Lower leg skin (tissue), 4 donors: ENCODE results near the gene ADRB1. TPM values are rescaled to one million over a fixed set of nuclear protein-coding genes. Genes with fewer than 3 reads are reported as not detected.

ENCODE experiments used
- DNase-seq, 2 donors: peaks; one replicate each; pipeline ENCODE4 v3.0.0-alpha.2; 2019; ENCODE audit warnings: low spot score in 2 of 2
- H3K4me3 ChIP-seq: fragments of 200-600 bp; sonication (generic); 2 replicates; pipeline ENCODE4 v1.5.1; 2017; ENCODE audit warnings: mild to moderate bottlenecking, low read depth; ENCODE audit not compliant: poor library complexity, severe bottlenecking
- CTCF ChIP-seq, 3 donors: fragments of 450-650 bp; IDR thresholded peaks; one replicate each; pipeline ENCODE4 v1.5.1; 2016; ENCODE audit warnings: antibody characterized with exemption in 3 of 3, mild to moderate bottlenecking in 3 of 3, moderate library complexity in 2 of 3
- POLR2A ChIP-seq, 2 donors: fragments of 450-650 bp; IDR thresholded peaks; one replicate each; pipeline ENCODE4 v1.6.1; 2016 to 2017; ENCODE audit warnings: antibody characterized with exemption in 2 of 2, mild to moderate bottlenecking in 1 of 2, moderate library complexity in 1 of 2
- WGBS, 2 donors: methylation state at CpG; one replicate each; pipeline ENCODE4 v1.1.5; 2018; 5-methylcytosine and 5-hydroxymethylcytosine counted together
- intact Hi-C: fragments of 100-400 bp; cut with DNase I; formaldehyde crosslinking; loops from one replicate; pipeline ENCODE4 v1.15.0; 2023; ENCODE audit warnings: low total_unique reads
- total RNA-seq, 4 donors: library from RNA; depleted of rRNA; stranded (reverse); fragments of >200 nt; gene quantifications; one replicate each; pipeline ENCODE4 v1.1.0, GENCODE V29; 2016

The ADRB1 gene
- total RNA-seq, 4 donors from 2014 or later, result 0.55 to 1.0 (median 0.82) TPM

- DNase-seq, result no peak
- 46 to 52% methylated on average over 3 of the region's 3 CpGs for WGBS, 2 donors
- TF ChIP-seq POLR2A (IDR thresholded peaks at IDR 0.05), result no peak
- TF ChIP-seq CTCF (IDR thresholded peaks at IDR 0.05), result no peak
- no peak overlapping the region for H3K4me3 ChIP-seq
- intact Hi-C loops, result no loop called here
Measured at GRCh38 chr10:114033566-114033965, 10.1 kb upstream of the ADRB1 start.

- intact Hi-C loops, result no loop called here
- no peak for DNase-seq
- no peak for TF ChIP-seq CTCF (IDR thresholded peaks at IDR 0.05)
- no peak for TF ChIP-seq POLR2A (IDR thresholded peaks at IDR 0.05)
- H3K4me3 ChIP-seq, result no peak overlapping the region
- 73 to 84% methylated on average over 12 of the region's 12 CpGs for WGBS, 2 donors
Measured at GRCh38 chr10:114034923-114035645, 8.6 kb upstream of the ADRB1 start.

GRCh38 chr10:114035791-114036190 lies 7.9 kb upstream of the ADRB1 start:
- no peak for TF ChIP-seq POLR2A (IDR thresholded peaks at IDR 0.05)
- TF ChIP-seq CTCF (IDR thresholded peaks at IDR 0.05), result no peak
- intact Hi-C loops, result no loop called here
- no peak for DNase-seq
- 89 to 95% methylated on average over 5 of the region's 5 CpGs for whole genome bisulfite sequencing, 2 donors
- no peak overlapping the region for H3K4me3 ChIP-seq

- TF ChIP-seq CTCF (IDR thresholded peaks at IDR 0.05), result no peak
- TF ChIP-seq POLR2A (IDR thresholded peaks at IDR 0.05), result no peak
- intact Hi-C loops, result no loop called here
- 87% methylated on average over 3 of the region's 3 CpGs for WGBS, 2 donors
- no peak overlapping the region for H3K4me3 ChIP-seq
- no peak for DNase-seq
Measured at GRCh38 chr10:114038819-114039218, 4.8 kb upstream of the ADRB1 start.

GRCh38 chr10:114041166-114041565 lies 2.5 kb upstream of the ADRB1 start:
- TF ChIP-seq CTCF (IDR thresholded peaks at IDR 0.05), result no peak
- TF ChIP-seq POLR2A (IDR thresholded peaks at IDR 0.05), result no peak
- WGBS, 2 donors, result 89 to 91% methylated on average over 8 of the region's 8 CpGs
- no peak overlapping the region for H3K4me3 ChIP-seq
- DNase-seq, result no peak
- intact Hi-C loops, result no loop called here
